ENCODE data around the gene TNF. TPM values are rescaled to one million over a fixed set of nuclear protein-coding genes. Genes with fewer than 3 reads are reported as not detected.

TNF gene
- polyA plus RNA-seq, 1 of the 3 experiments (the other 2 are of a cell fraction) = not detected

- Histone ChIP-seq H3F3A (replicated peaks; ENCODE audit: insufficient read depth) (peaks cover 12% of the 10 kb centered on the region), H3K4me1 (ENCODE audit: control insufficient read depth in 1 of 2, insufficient read depth in 2 of 2, low read depth in 1 of 2, low read length in 1 of 2) (peaks cover 0 to 14% of the 10 kb centered on the region in 2 experiments; a peak in 2 of 4 replicates), H4K20me1 (ENCODE audit: insufficient read depth) (peaks cover 12% of the 10 kb centered on the region; the same call in 1 of the 2 replicates), H3K79me2 (ENCODE audit: insufficient read depth) (no peaks in the 10 kb centered on the region), H3K4me3 (ENCODE audit: low read depth in 2 of 2, low read length in 1 of 2) (no peak overlapping the region), H3K9me2 (no peaks in the 10 kb centered on the region), H3K9me3 (no peaks in the 10 kb centered on the region), H3K27me3 (ENCODE audit: insufficient read depth) (no peaks in the 10 kb centered on the region), H3K36me3 (replicated peaks in 1 of 2; ENCODE audit: control insufficient read depth in 1 of 2, insufficient read depth in 2 of 2, low read length in 1 of 2) (peaks cover 11 to 16% of the 10 kb centered on the region in 2 experiments), H3K27ac (ENCODE audit: low read depth in 2 of 2, low read length in 1 of 2) (peak overlapping the region in 1 of 2 experiments; percentile 80; a peak in 2 of 4 replicates), H3K9ac (0 out of 2 replicates have a peak overlapping the region, but pooled peaks have one; percentile 12), H3K4me2 (peak overlapping the region; percentile 64), H2AFZ (ENCODE audit: low read depth) (0 out of 2 replicates have a peak overlapping the region, but pooled peaks have one; percentile 29)
- 51% methylated on average over 3 of the region's 4 CpGs for WGBS (ENCODE audit: low lambda C conversion rate)
- CTCF ChIA-PET = interaction anchor here (1.2 to 1.4 kb wide), 2 partner anchors 31 to 72 kb away, joined by 3 to 5 read pairs; no protein-coding TSS in a partner anchor
- POLR2A ChIA-PET = interaction anchor here (0.6 kb wide), 1 partner anchor 126 kb away, joined by 4 read pairs; the partner anchor contains the start of gene BAG6
- TF ChIP-seq EZH2phosphoT487 (IDR thresholded peaks at IDR 0.05; ENCODE audit: borderline replicate concordance, low read depth) = no peak
- TF ChIP-seq MAX (IDR thresholded peaks at IDR 0.05; ENCODE audit: low read depth) = 0 out of 2 replicates have a peak, but pooled peaks have one; percentile 12
- TF ChIP-seq FOSL2 (IDR thresholded peaks at IDR 0.05; ENCODE audit: borderline replicate concordance, low read depth) = 0 out of 2 replicates have a peak, but pooled peaks have one; percentile 15
- no peak for TF ChIP-seq MEF2A (IDR thresholded peaks at IDR 0.05; ENCODE audit: borderline replicate concordance, low read depth)
- no peak for TF ChIP-seq CHD2 (IDR thresholded peaks at IDR 0.05; ENCODE audit: low read length, partially characterized antibody)
- TF ChIP-seq EP300 (IDR thresholded peaks at IDR 0.05; ENCODE audit: borderline replicate concordance in 1 of 2, low read depth in 1 of 2, low read length in 1 of 2) = no peak
- 0 out of 2 replicates have a peak, but pooled peaks have one; percentile 4 for TF ChIP-seq PBX3 (IDR thresholded peaks at IDR 0.05)
- no peak for DNase-seq
Observed at GRCh38 chr6:31525932-31526591, 49.3 kb upstream of the TNF start.

- no peak for TF ChIP-seq FOXM1 (IDR thresholded peaks at IDR 0.05; ENCODE audit: low read depth)
- no peak for TF ChIP-seq PBX3 (IDR thresholded peaks at IDR 0.05)
- no peak for TF ChIP-seq ZBTB33 (IDR thresholded peaks at IDR 0.05; ENCODE audit: borderline replicate concordance, low read depth)
- no peak for TF ChIP-seq YY1 (IDR thresholded peaks at IDR 0.05; ENCODE audit: low read depth)
- no peak for TF ChIP-seq FOSL2 (IDR thresholded peaks at IDR 0.05; ENCODE audit: borderline replicate concordance, low read depth)
- no peak for TF ChIP-seq TEAD4 (IDR thresholded peaks at IDR 0.05; ENCODE audit: borderline replicate concordance, insufficient read depth)
- no peak overlapping the region for H3K4me2 ChIP-seq
- H3K4me1 ChIP-seq (ENCODE audit: control insufficient read depth in 1 of 2, insufficient read depth in 2 of 2, low read depth in 1 of 2, low read length in 1 of 2) = peaks cover 0 to 14% of the 10 kb centered on the region in 2 experiments; a peak in 2 of 4 replicates
- H3K4me3 ChIP-seq (ENCODE audit: low read depth in 2 of 2, low read length in 1 of 2) = no peak overlapping the region
- no peak overlapping the region for H3K27ac ChIP-seq (ENCODE audit: low read depth in 2 of 2, low read length in 1 of 2)
- WGBS (ENCODE audit: low lambda C conversion rate) = 89% methylated on average over 4 of the region's 4 CpGs
- H3K36me3 ChIP-seq (replicated peaks in 1 of 2; ENCODE audit: control insufficient read depth in 1 of 2, insufficient read depth in 2 of 2, low read length in 1 of 2) = peaks cover 29 to 38% of the 10 kb centered on the region in 2 experiments
- H3K79me2 ChIP-seq (ENCODE audit: insufficient read depth) = peaks cover 2% of the 10 kb centered on the region; the same call in 1 of the 2 replicates
- no peaks in the 10 kb centered on the region for H3K9me3 ChIP-seq
- no peaks in the 10 kb centered on the region for H3K9me2 ChIP-seq
- H3K9ac ChIP-seq = no peak overlapping the region
- CTCF ChIA-PET = interaction anchor here (0.7 kb wide), 1 partner anchor 11 kb away, joined by 3 read pairs; no protein-coding TSS in a partner anchor
- no peak for DNase-seq
- no peak overlapping the region for H2AFZ ChIP-seq (ENCODE audit: low read depth)
- peaks cover 25% of the 10 kb centered on the region; the same call in 1 of the 2 replicates for H4K20me1 ChIP-seq (ENCODE audit: insufficient read depth)
- H3F3A ChIP-seq (replicated peaks; ENCODE audit: insufficient read depth) = peaks cover 28% of the 10 kb centered on the region
- POLR2A ChIA-PET = no interaction called here
- H3K27me3 ChIP-seq (ENCODE audit: insufficient read depth) = no peaks in the 10 kb centered on the region
Observed at GRCh38 chr6:31528307-31528777, 47.0 kb upstream of the TNF start.
